Stimulated activated CD4-positive, alpha-beta T cell treated with anti-CD3 and anti-CD28 coated beads, Interleukin-2, amount 100 ng/mL, for 24 hours (primary cell): ENCODE measurements around the gene POR.

Source experiments
- DNase-seq, 2 donors: peaks; one replicate each; pipeline ENCODE4 v3.0.0-alpha.2; 2020

Gene POR

GRCh38 chr7:75955331-75955955, 40.5 kb downstream of the POR start:
- DNase-seq, result no peak

- no peak for DNase-seq
Observed at GRCh38 chr7:75957021-75957736, 42.2 kb downstream of the POR start.

GRCh38 chr7:75958802-75959543, 44.0 kb downstream of the POR start:
- no peak for DNase-seq

DNA sequence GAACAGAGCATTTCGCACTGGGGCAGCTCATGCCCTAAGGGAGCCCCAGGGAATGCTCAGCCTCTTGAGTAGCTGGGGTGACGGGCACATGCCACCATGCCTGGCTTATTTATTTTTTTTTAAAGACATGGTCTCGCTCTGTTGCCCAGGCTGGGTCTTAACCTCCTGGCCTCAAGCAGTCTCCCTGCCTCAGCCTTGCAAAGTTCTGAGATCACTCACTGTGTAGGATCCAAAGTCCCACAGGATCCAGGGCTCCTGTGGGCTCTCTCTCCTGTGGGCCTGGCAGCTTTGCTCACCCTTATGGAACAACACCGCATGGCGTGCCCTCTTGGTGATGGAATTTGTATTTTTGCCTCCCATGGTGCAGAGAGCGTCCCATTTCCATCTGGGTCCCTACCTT, 45.4 kb downstream of the POR start:
- DNase-seq, result no peak

- no peak for DNase-seq
Observed at GRCh38 chr7:75961218-75961617, 46.3 kb downstream of the POR start.

DNA sequence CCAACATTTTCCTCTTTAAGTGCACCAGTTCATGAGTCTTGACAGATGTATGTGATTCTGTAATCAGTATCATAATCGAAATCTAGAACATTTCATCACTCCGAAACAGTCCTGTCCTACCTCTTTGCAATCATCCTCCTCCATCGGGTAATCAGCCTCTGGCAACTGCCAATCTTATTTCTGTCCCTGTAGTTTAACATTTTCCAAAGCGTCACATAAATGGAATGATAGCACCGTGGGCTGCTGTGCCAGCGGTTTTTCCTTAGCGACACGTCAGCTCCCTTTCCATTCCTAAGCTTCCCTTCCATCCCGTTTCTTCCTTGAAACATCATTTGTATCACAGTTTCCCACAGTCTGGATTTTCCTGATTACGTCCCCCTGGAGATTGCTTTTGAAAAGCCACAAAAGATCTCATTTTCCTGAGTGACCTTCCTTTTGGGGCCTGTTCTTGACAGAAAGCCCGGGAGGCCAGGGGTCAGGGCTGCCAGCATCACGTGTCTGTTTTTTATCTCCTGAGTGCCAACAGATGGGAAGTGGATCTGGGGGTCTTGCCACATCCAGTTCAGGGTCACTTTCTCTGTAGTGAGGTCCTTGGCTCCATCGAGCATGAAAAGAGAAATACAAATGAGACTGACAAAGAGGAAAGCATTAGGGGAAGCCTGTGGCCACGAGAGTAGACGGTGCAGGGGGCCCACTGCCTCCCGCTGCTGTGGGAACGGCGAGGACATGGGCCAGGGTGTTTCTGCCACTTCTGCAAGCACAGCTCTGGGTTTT, 47.8 kb downstream of the POR start:
- no peak for DNase-seq

DNA sequence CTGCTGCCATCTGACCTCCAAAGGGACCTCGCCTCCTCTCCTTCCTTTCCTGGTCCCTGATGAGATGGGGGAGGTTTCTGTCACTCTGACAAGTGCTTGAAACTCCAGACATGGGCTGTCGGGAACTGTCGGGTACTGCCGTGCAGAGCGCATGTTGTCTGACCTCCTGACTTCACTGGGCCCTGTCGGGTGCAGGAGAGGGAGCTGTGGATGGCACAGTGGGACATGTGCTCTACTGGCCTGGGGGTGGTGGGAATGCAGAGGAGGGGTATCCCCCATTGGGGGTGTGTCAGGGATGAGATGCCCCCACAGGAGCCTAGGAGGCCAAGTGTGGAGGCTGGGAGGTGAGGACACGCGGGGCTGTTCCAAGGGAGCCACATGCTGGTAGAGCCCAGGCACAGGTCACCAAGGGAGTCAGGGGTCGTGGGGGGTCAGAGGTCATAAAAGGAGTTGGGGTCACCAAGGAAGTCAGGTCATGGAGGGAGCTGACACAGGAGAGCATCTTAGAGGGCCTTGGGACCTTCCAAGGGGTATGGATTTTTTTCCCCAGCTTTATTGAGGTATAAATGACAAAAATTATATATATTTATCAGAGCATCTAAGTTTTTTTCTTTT, 48.5 kb downstream of the POR start:
- DNase-seq, result no peak

GRCh38 chr7:75965617-75966016, 50.7 kb downstream of the POR start:
- no peak for DNase-seq

DNA sequence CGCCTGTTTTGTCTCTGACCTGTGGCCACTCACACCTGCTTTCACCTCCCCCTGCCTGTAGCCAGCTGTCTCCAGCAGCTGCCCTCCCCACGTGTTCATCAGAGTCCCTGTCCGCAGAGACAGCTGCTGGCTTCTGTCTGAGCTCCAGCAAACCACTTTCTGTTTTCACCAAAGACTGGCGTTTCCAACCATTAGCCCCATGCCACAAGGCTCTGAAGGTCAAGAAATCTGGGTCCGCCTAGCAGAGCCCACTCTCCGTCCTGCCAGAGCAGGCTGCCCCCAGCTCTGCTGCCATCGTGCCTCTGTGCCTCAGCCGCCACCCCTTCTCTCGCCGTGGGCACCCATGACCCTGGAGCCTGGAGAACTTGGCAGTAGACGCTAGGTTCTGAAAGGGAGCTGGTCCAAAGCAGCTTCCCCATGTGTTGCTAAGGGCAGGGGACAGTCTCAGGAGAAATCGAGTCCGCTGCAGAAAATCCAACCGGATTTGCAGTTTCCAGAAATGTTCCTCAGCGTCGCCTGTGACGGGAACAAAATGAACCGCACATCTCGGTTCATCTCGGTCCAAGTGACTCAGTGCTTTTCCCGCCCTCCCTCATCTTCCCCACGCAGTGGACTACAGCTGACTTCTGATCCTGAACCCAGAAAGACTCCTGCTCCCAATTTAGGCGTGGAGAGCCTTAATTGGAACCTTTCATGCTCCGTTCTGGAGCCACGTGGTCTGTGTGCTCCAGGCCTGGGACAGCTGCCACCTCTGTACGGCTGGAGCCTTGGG, 51.4 kb downstream of the POR start:
- no peak for DNase-seq

DNA sequence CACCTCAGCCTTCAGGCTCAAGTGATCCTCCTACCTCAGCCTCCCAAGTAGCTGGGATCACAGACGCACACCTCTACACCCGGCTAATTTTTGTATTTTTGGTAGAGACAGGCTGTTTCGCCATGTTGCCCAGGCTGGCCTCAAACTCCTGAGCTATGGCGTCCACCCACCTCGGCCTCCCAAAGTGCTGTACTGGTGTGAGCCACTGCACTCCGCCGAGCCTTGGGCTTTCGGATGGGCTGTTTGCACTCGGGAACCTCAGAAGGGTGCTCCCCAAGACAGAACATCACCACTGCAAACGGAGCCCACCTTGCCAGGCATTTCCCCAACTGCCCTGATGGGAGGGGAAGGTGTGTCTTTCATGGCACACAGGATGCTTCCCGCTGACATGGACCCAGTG, 52.1 kb downstream of the POR start:
- no peak for DNase-seq

DNA sequence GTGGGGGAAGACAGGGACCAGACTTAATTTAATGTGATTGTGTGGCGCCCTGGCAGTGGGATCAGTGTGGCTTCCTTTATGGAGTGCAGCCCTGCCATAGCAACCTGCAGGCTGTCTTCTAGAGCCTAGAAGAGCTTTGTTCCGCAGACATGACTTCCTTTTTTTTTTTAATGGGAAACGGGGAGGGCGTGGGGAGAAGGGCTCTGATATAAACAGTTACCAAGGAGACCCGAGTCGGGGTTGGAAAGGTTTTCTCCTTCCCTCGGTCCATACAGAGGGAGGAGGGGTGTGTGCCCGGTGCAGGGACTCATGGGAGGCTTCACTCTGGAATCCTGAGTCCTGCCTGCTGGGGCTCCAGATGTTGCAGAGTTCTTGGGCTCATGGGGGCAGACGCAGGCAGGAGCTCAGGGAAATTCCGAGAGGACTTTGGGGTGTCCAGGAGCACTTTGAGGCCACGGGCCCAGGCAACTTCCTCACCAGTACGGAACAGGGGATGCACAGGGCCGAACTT, 52.6 kb downstream of the POR start:
- DNase-seq, result no peak

- DNase-seq, result no peak
Observed at GRCh38 chr7:75968012-75968411, 53.1 kb downstream of the POR start.

- no peak for DNase-seq
Observed at GRCh38 chr7:75968561-75969001, 53.6 kb downstream of the POR start.

DNA sequence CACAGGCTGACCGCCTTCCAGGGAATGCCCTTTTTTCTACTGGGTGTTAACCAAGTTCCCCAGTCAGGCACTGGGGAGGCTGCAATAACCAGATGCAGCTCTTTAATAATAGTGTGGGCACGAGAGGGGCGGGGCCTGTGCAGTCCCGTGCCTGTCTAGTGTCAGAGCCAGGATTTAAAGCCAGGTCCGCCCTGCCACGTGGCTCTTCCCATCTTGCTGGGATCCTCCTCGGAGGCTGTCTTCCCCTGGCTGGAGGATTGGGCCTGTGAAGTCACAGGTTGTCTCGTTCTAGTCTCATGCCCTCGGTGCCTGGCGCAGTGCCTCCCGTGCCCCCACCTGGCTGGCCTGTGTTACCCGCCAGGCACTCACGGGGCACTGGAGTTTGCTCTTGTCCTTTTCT, 54.2 kb downstream of the POR start:
- DNase-seq, result no peak

DNA sequence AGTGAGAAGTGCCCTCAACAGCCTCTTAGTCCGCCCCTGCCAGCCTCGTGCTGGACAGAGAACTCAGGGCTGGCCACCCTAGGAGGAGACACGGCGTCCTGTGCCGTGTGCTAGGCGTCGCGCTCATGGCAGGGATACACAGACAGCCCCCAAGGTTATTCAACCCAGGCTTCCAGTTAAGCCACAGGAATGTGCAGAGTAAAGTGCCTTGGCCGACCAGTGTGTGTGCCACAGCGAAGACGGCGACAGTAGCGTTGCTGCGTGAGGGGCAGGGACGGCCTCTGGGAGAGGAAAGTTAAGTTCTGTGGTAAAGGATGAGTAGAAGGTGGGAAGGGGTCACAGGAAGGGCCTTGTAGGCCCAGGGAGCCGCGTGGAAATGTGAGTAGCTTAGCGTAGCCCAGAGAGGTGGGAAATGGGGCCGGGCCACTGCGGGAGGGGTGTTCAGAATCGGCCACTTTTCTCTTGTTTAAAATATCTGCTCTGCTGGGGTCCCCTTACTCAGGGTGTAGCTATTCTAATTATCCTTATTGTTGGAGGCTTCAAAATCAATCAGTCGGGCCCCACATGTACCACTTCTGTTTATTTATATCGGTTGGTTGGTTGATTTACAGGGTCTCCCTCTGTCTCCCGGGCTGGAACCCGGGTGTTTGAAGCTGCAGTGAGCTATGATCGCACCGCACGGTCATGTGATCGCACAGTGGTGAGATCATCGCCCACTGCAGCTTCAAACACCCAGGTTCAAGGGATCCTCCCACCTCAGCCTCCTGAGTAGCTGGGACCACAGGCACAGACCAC, 54.9 kb downstream of the POR start:
- no peak for DNase-seq

GRCh38 chr7:75971309-75971960, 56.5 kb downstream of the POR start:
- DNase-seq, result no peak

DNA sequence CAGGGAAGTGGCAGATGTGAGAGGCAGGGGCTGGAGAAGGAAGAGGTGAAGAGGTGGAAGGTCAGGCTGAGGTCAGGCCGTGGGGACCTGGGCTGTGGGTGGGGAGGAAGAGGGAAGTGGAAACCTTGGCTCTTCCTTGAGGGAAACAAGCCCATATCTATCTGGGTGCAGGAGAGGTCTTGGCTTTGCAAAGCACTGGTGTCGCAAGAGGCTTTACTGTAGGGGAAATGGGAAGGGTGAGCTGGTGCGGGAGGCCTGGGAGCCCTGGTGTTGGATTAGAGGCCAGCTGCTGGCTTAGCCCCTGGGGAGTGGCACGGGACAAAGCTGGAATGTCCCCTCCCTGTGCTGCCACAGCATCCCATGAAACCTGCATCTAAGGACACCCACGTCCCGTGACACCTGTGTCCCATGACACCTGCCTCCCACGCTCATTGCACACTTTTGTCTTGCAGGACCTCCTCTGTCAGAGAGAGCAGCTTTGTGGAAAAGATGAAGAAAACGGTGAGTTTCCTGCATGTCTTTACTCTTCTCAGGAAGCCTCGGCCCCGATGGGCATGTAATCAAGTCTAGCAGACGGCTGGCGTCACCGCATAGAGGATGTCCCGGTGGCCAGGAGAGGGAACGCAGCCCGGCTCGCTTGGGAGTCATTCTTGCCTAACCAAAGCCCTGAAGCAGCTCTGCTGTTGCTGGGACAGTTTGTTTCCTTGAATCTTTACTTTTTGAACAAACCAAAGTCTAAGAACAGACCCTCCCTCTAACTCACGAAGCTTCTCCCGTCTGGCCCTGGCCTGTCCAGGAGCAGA, 57.2 kb downstream of the POR start:
- no peak for DNase-seq

DNA sequence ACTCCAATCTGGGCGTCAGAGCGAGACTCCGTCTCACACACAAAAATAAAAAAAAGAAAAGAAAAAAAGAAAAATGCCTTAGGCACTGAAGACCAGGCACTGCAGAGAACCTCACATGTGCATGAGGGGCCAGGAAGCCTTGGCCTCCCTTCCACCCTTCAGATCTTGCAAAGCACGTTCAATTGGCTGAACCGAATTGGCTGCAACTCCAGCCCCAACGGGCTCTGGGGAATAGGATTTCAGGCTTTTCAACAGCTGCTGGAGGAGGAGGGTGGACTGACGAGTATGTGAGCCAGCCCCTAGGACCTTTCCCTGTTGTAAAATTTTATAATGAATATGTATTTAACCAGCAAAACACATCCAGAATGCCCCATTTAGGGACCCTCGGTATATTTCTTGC, 62.8 kb downstream of the POR start:
- no peak for DNase-seq

- DNase-seq, result no peak
Observed at GRCh38 chr7:75979759-75980429, 64.9 kb downstream of the POR start.
